Measurements from ENCODE around the gene PTPN12.

The PTPN12 gene

DNA sequence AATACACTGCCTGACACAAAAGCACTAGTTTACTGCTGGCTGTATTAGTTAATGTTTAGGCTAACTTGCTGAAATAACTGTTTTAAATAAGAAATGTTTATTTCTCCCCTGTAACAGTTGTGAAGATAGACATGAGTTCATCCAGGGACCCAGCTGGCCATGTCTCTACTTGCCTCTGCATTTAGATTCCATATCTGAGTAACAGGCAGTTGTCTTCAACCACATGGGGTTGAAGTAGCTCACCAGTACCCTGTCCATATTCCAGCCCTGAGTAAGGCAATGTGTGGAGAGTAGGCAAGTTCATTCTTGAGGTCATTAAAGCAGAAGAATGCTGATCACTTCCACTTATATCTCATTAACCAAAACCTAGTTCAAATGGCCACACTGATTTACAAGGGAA lies 128.1 kb downstream of the PTPN12 start:
- DNase-seq, result no peak

DNA sequence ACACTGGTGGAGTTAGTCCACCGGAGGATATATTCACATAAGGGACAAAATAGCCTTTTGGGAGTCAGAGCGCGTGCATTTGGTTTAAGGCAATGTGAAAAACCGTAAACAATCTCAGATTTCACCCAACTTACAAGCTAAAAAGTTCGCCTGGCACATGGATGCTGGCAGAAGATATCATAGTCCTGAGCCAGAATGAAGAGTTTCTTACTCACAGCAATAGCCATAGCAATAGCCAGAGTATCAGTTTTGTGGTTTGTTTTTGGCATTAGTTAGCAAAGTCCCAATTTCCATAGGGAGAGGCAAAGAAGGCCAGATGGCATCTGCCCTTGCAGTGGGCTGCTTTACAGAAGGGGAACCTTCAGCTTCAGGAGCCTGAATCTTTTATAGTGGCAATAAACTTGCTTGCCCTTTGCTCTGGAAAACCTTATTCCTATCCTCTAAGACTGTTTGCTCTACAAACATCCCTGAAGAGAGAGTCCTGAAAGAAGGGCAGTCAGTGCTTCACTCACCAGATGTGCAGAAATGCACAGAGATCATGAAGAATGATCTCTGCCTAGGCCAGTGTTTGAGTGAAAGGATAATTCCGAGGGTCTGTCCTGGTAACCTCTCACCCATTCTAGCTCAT lies 130.5 kb downstream of the PTPN12 start:
- no peak for DNase-seq

DNA sequence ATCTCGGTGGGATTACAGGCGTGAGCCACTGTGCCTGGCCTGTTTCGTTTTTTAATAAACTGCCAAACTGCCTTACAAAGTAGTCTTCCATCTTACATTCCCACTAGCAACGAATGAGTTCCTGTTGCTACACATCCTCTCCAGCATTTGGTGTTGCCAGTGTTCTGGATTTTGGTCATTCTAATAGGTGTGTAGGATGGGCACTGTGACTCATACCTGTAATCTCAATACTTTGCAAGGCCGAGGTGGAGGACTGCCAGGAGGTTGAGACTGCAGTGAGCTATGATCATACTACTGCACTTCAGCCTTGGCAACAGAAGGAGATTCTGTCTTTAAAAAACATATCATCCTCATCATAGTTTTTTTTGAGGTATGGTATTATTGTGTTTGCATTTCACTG lies 137.8 kb downstream of the PTPN12 start:
- no peak for DNase-seq

DNA sequence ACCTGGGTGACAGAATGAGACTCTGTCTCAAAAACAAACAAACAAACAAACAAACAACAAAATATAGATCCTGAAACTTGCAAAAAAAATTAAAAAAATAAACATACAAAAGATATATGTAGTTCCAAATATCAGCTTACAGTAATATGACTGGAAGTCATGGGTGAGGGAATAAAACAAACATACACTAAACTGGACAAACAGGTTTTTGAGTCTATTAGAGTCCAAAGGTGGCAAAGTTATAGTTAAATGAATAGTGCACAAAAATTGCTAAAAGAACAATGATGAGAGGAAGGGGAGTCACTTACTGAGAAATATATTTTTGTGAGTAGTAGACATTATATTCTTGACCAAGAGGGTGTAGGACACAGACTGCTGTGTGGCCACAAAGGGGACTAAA lies 142.5 kb downstream of the PTPN12 start:
- DNase-seq, result no peak

DNA sequence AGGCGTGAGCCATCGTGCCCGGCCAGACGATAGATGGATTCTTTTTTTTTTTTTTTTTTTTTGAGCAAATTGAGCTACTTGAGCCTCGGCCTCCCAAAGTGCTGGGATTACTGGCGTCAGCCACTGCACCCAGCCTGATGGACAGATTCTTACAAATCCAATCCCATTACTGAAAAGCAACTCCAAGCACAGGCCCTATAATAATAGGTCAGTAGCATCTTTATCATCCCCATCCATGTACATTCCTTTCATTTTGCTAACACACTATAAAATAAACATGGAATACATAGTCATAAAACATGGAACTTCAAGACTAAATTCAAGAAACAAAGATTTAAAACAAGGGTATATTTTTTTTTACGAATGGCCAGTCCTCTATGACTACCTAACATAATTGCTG lies 143.2 kb downstream of the PTPN12 start:
- DNase-seq, result no peak

DNA sequence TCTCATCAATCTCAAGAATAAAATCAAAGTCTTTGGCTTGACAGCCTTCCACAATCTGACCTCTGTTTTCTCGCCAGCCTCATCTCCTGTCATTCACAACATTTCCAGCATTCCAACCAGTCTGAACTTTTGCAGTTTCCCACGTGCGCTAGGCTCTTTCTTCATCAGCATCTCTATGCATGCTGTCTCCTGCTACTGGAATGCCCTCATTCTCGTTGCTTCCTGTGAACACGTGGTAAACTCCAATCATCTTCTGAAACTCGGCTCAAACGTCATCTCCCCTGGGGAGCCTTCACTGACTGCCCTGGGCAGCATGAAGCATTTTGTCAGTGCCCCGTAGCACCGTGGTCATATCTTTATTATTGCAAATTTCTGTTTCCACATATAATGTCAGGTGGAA lies 146.9 kb downstream of the PTPN12 start:
- no peak for DNase-seq

DNA sequence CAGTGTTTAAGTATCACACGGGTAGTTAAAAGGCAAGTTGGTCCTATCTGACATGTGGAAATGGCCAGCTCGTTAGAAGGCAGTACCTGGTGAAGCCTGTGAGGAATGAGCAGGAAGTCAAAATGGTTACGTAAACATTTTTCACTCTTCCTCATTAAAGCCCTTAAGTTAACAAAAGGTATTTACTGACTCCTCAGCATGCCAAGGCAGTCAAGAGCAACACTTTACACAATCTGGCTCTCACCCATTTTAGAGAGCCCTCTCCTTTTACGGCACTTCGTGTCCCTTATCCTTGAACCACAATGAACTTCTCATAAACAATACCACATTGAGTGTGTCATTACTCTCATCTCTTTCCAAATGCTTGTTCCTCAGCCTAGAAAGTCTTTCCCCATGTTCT lies 148.1 kb downstream of the PTPN12 start:
- no peak for DNase-seq

DNA sequence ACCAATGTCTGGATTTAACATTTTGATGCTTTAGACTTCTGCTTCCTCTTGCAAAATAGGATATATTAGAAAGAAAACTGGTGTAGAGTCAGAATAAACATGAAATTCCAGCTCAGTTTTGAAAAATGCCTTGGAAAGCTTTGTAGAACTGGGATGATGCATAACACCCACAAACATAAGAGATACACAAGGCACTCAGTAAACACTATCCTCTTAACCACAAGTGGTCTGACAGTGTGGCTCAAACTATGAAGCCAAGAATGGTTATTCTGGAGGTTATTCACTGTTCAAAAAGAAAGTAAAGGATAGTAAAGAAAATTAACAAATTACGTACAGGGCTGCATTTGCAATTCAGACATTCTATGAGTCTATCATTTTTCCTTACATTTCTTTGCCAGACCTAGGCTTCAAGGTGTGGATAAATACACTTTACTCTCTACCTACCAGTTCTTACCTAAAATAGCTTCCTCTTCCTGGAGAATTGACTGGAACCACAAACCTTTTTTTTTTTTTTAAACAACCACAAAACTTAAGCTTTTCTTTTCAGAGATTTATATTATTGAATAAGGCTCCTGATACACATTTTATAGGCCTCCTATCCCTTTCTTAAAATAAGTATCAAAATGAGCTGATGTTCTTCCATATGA lies 150.1 kb downstream of the PTPN12 start:
- no peak for DNase-seq

DNA sequence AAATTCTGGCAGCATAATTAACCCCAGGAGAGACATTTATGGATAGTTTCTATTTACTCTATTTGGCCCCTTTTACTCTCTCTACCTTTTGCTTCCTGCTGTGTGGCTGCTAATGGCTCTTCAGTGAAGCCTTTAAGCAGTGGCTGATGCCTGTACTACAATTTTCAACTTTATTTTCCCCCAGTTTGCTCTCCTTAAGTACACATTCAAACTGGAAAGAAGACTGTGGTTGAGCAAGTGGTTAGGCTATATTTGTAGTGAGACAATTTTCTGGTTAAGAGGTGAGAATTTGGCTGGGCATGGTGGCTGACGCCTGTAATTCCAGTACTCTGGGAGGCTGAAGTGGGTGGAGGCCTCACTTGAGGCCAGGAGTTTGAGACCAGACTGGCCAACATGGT lies 150.7 kb downstream of the PTPN12 start:
- no peak for DNase-seq

All from Kasumi-1 (cell line).